Colon (tissue), 2 donors: ENCODE data around the gene CHMP2A.
"Not testable (repeated sequence)": the region's sequence is repeated elsewhere in the genome, so short reads cannot be mapped to it uniquely, and the experiment has no call there.

Experiments
- FAIRE-seq: peaks from 2 replicates; lab custom pipeline; 2012; peaks lifted over from hg19 to GRCh38; lab: Jason Lieb, UNC
- donor health status: control.
- donor health status: control.

The CHMP2A gene

DNA sequence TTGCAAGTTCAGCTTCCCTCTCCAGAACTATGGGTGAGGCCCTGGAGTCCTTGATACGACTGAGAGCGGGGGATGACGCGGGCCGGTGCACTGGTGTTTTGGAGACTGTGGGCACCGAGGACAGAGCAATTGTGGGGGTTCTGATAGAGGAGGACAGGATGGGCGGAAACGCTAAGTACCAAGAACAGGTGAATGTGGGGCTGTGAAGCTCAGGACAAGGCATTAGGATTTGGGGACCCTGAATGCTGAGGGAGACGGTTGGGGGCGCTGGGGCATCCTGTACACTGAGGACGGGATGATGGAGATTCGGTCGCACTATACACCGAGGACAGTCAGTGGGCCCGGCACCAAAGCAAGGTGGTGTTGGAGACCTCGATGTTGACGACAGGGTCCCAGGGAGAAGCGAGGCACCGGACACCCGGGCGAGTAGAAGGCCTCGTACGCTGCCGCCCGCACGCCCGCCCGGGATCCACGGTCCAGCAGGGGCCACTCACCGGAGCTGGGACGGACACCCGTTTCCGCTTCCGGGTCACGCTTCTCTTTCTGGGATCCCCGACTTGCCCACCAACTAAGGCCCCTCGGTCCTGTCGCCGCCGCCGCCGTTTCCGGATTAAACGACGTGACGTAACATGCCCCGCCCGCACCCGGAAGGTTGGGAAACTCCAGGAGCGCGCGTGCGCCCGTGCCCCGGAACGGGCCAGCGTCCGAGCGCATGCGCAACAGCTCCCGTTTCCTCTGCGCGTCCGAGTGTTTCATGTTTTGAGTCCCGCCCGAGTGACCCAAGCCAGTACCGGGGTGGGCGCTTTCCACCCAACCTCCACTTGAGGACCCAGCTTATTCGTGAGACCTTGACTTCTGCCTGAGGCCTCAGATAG lies at the start of gene CHMP2A:
CHMP2A (minus strand) TSS at position 612 of the 875 bp plus-strand sequence. CDS start 893 bp downstream, outside the sequence.
- no peak for FAIRE-seq

DNA sequence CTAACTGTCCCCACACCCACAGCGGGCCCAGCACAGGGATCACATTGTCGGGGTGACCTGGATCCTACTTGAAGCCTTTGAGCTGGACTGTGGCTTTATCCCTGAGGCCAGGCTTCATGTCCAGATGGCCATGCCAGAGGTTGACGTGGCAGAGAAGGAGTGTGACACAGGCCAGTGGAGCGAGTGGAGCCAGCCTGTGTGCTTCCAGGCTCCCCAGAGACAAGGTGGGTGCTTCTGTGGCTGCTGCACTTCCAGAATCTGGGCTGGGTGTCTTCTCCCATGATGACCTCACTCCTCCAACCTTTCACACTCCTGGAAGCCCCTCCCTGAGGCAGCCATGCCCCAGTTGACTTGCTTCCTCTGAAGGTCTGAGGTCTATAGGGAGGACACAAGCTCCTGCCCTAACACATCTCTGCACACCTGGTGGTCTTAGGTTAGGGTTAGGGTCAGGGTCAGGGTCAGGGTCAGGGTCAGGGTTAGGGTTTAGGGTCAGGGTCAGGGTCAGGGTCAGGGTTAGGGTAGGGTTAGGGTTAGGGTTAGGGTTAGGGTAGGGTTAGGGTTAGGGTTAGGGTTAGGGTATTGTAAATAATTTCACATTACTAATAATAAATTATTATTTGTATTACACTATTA lies 31.3 kb upstream of the CHMP2A start:
- no peak for FAIRE-seq

DNA sequence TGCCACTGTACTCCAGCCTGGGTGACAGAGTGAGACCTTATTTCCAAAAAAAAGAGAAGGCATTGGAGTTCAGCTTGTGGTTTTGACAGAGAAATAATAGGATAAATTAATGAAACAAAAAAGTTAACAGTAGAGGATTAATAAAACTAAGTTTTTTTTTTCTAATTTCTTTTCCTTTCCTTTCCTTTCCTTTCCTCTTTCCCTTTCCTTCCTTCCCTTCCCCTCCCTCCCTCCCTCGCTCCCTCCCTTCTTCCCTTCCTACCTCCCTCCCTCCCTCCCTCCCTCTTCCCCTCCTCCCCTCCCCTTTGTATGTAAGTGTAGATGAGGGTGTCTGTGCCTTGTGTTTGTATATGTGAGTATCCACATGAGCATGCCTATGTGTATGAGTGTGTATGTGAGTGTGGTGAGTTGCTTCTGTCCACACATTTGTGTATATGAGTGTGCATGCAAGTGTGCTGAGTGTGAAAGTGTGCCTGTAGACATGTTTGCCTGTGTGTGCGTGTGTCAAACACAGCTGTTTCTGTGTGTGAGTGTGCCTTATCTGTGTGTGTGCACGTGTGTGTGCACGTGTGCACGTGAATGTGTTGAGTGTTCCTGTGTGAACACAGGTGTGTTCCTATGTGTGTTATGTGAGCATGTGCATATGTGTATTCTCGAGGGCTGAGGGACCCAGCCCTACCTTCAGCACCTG lies 30.7 kb upstream of the CHMP2A start:
- FAIRE-seq = no peak

DNA sequence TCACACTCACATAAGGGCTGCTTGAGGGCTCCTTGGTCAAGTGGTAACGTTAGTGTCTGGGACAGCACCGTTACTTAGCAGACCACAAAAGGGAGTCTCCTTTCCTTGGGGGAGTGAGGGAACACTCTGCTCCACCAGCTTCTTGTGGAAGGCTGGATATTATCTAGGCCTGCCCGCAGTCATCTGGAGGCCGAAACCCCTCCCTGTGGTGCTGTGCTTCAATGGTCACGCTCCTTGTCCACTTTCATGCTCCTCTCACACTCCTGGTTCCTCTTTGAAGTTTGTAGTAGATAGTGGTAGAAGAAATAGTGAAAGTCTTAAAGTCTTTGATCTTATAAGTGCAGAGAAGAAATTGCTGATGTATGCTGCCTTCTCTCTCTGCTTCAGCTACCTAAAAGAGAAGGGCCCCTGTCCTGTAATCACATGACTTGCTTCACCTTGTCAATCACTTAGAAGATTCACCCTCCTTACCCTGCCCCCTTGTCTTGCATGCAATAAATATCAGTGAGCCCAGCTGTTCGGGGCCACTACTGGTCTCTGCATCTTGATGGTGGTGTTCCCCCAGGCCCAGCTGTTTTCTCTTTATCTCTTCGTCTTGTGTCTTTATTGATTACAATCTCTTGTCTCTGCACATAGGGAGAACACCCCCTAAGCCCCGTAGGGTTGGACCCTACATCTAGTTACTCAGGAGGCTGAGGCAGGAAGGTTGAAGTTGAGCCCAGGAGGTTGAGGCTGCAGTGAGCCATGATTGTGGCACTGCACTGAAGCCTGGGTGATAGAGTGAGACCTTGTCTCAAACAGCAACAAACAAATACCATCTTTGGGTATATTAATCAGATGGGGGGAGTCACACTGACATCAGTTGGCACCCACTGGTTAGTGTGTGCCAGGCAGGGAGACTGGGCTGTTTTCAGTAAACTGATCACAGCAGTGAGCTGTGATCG lies 29.9 kb upstream of the CHMP2A start:
- FAIRE-seq = no peak

DNA sequence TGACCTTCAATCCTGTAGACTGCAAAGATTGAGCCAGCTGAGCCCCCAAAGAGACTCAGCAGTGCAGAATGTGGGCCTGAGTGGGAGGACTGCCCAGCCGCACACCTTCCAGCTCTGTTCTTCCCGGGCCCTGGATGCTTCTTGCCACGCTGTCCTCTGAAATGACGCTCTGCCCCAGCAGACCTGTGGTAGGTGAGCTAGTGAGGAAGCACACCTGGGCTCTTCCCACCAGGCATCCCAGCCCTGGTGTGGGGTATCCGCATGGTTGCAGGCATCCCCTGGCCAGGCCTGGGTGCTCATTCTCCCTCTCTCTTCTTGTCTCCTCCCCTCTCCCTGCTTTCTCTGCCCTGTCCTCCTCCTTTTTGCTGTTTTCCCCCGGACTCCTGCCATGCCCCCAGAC lies 28.1 kb upstream of the CHMP2A start:
- no peak for FAIRE-seq

DNA sequence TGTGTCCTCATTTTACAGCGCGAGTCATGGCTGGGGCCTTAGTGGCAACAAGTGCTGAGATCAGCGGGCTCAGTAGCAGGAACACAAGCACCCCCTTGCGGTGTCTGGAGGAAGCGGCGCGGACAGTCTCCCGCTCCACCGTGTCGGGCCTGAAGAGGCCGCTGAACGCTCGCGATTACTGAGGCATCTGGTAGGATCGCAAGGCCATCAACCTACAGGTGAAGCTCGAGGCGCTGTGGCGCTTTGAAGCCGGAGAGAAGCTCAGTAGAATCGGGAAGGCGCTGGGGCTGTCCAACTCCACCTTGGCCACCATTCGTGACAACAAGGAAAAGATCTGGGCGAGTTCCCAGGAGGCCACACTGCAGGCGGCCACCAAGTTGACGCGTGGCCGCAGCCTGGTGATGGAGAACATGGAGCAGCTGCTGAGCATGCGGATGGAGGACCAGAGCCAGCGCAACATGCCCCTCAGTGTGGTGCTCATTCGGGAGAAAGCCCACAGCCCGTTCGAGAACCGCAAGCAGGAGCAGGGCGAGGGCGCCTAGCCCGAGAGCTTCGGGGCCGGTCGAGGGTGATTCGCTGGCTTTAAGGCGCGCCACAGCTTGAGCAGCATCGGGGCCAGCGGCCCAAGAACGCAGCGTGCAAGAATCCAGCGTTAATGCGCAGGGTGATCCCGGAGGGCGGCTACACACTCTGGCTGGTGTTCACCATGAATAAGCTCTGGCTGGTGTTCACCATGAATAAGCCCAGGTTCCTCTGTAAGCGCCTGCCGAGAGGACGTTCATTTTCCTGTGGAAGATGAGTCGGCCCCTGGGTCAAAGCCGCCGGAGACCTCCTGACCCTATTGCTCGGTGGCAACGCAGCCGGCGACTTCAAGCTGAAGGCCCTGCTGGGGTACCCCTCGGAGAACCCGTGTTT lies 26.6 kb upstream of the CHMP2A start:
- no peak for FAIRE-seq

DNA sequence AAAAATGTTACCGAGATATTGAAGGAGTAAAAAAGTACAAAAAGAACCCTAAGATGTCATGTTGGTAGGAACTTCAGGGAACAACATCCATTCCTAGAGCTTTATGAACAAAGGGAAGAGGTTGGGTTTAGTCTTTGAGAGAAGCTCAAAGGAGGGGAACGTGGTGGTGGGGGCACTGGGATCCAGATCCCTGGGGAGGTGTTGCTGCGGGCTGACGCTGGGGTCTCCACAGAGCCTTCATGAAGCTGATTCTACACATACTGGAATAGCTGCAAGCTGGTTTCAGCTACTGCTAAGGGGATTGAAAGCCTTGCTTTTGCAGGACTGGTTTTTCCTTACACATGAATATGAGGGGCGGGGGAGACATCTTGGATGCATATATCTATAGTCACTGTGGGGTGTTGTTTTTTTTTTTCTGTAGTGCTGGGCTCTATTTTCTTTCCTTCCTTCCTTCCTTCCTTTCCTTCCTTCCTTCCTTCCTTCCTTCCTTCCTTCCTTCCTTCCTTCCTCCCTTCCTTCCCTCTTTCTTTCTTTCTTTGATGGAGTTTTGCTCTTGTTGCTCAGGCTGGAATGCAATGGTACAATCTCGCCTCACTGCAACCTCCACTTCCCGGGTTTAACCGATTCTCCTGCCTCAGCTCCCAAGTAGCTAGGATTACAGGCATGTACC lies 24.7 kb upstream of the CHMP2A start:
- no peak for FAIRE-seq

DNA sequence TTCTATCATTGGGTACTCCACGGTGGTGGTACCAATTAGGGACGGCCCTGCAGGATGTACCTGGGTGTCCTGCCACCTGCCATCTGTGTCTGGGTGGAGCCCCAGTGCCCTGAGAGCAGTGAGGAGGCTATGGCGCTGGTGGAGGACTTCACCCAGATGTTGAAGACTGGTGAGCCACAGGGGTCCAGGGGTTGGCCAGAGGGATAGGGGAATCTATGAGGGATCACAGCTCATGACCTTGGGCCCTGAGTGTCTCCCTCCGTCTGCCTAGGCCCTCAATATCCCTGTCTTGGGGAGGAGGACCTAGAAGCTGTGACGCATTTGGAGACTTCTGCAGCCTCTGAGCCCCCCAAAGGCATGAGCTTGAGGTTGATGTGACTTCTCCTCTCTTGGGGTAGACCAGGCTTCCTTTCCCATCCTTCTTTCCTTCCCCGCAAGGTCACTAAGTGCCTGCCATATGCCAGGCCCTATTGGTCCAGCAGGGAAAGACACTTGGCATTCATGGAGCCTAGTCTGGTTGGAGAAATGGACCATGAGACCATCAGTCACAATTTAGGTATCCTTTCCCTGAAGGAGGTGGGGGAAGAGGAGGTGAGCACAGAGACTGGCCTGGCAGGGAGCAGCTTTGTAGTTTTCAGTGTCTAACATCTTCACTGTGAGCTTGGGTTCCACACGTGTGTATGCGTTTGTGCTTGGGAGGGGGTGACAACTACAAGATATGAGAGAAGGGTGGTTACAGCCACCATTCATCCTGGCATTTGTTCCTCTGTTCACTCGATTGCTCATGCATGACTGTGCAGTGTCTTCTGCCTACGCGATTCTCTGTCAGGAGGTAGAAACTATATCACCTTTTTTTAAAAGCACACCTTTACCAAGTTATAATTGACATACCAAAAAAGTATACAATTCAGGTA lies 23.4 kb upstream of the CHMP2A start:
- FAIRE-seq = no peak

DNA sequence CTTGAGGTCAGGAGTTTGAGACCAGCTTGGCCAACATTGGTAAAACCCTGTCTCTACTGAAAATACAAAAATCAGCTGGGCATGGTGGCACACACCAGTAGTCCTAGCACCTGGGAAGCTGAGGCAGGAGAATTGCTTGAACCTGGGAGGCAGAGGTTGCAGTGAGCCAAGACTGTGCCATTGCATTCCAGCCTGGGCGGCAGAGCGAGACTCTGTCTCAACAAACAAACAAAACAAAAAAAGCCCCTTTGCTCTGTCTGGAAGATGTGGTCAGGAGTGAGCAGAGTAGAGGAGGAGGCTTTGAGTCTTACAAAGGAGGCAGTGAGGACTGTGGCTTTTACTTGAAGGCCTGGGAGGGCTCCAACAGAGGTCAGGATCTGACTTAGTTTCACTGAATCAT lies 22.7 kb upstream of the CHMP2A start:
- FAIRE-seq = not testable (repeated sequence)

DNA sequence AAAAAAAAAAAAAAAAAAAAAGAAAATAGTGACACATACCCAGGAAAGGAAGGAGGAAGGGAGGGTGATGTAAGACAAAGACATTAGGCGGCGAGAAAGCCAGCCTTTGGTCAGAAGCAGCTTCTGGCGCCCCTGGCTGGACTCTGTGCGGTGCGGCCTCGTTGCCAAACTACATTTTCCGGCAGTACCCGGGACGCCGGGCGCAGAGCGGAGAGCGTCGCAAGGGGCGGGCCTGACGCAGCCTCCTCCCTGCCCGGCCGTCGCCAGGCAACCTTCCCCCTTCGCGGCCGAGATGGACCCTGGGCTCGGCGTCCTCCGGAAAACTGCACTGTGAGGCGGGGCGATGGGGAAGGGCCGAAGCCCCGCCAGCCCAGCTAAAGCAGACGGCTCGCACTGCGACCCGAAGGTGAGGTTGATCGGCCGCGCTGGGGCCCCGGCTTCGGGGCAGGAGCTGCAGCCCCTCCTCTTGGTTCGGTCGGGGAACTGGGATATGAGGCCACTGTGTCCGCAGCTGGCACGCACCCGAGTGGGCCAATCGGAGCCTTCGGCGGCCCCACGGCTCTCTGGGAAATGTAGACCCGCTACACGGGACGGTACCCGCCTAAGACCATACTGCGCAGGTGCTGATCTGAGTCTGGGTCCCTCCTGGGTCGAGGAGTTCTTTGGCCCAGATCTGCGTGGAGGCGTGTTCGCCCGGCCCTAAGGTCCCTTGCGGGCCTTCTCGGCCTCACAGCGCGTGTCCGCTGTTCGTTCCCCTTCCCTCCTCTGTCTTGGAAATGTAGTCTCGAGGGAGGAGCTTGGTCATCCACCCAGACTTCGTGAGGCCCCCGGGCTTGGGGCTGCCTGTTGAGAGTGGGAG lies 20.5 kb upstream of the CHMP2A start:
- FAIRE-seq = no peak

DNA sequence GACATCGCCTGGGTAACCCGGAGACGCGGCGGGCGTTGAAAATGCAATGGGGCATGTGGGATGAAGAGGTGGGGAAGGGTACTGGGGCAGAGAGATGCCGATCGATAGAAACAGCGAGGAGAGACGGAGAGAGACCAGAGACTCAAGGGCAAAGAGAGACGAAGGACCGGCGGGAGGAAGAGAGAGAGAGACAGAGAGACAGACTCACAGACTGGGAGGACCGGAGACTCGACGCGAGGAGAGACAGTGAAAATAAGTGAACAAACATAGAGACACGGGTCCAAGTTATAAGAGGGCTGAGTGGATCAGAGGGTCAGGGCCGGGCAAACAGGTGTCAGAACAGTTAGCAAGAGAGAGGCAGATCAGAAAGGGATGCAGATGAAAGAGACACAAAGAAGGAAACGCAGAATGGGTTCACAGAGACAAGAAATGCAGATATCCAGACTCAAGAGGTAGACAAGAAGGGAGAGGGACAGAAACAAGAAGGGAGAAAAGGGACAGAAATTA lies 18.8 kb upstream of the CHMP2A start:
- FAIRE-seq = no peak

DNA sequence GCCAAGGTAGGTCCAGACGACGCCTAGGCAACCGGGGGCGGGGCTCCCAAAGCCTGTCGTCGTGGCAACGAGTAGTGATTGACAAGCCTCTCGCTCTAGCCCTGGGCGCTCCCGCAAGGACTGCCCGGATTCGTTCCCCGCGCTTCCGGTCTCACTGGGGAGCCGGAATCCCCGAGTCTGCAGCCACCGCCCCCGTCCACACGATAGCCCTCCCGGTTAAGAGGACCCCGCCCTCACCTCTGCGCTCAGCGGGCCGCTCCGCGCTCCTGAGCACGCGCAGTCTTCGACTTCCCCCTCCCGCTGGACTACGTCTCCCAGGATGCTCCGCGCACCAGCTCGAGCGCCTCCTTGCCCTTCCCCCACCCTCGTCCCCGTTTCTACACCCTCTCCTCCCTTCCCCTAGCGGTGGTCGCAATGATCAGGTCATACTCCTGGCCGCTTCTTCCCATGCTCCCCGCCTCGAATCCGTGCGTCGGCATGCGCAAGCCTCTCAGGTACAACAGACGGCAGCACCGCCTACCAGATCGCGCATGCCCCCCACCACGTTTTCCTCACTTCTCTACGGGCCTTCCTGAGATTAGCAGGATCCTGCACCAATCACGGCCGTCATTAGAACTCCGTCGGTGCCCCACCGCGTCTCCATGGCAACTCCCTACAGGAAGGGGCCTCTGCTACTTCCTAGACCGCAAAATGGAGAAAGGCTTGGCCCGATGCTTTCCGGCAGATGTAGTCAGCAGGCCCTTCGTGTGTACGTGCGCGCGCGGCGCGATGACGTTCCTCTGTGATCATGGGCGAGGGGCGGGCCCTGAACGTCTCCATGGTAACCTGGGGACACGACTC lies 18.1 kb upstream of the CHMP2A start, which contains the start of gene MZF1:
MZF1 (minus strand) TSS at position 518 of the 840 bp plus-strand sequence. CDS start 1,946 bp downstream, outside the sequence.
- no peak for FAIRE-seq

DNA sequence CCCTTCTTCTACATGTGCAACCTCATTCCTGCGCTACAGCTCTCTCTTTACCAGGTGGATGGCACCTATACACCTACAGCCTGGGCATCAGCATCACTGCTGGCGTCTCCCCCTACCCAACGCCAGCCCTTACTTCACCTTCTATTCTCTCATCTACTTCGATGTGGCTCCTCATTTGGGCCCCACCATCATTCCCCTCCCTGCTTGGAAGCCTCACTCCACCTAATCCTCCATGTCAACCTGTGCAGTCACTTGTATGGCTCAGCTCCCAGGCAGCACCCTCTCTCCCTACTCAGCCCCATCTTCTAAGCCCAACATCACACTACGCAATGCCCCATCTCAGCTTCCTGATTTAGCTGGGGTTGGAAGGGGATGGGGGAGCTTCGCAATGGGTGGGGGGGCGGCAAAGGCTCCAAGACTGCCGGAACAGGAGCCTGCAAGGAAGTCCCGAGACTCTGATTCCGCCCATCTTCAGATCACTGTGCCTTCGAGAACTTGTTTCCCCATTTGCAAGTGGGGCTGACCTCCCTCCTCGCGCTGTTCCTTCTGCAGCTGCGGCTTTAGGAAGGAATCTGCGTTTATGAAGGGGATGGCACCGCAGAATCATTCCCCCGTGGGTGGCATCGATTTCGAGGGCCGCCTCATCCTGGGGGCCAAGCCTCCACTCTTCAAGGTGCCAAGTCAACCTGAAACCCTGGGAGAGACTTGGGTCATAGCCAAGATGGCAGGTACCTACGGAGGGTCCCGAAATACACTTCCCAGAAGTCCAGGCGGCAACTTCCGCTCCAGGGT lies 17.3 kb upstream of the CHMP2A start:
- no peak for FAIRE-seq

DNA sequence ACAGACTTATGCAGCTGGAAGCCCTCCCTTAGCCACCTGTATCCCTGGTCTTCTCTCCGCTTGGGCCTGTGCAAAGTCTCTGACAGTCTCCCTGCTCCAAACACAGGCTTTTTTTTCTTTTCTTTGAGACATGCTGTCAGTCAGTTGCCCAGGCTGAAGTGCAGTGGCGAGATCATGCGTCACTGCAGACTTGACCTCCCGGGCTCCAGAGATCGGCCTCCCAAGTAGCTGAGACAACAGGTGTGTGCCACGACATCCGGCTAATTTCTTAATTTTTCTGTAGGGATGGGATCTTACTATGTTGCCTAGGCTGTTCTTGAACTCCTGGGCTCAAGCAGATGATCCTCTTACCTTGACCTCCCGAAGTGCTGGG lies 16.7 kb upstream of the CHMP2A start:
- FAIRE-seq = no peak

DNA sequence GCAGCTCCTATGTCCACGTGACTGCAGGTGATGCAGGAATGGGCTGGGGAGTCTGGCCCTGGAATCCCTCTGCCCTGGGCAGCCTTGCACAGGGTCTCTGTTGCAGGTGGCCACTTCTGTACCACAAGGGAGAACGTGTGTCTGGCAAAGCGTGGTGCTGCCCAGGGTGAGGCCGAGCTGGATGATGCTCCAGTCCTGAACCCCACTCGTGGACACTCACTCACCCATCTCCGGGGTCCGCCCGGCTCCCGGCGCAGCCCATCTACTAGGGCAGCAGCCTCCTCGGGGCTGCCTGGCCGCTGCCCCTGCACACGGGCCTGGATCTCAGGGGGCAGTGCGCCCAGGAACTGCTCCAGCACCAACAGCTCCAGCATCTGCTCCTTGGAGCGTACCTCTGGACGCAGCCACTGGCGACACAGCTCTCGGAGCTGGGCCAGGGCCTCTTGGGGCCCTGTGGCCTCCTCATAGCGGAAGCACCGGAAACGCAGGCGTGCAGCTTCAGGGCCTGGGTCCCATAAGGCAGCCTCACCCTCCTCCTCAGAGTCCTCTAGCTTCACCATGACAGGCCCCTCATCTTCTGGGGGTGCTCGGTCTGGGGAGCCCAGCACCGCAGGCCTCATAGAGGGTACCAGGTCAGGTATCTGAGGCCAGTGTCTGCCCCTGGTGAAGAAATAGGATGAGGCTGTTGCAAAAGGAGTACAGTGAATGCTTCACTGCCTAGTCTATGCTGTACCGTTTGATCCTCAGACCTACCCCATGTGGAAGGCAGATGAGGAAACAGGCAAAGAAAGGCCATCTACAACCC lies 16.1 kb upstream of the CHMP2A start:
- no peak for FAIRE-seq
